ENCODE results near the gene HS6ST3.
"Not testable (repeated sequence)": the region's sequence is repeated elsewhere in the genome, so short reads cannot be mapped to it uniquely, and the experiment has no call there.

HS6ST3 gene

DNA sequence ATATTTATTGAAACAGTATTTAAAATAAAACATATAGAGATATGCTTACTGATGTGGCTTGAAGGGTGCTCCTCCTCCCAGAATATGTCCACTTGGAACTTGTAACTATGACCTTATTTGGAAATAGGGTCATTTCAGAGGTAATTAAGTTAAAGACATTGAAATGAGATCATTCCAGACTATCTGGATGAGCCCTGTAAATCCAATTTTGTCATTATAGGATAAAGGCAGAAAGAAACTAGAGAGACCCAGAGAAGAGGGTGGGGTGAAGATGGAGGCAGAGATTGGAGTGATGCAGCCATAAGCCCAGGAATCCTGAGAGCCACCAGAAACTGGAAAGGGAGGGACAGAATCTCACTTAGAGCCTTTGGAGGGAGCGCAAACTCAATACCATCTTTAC, 661.2 kb downstream of the HS6ST3 start:
- DNase-seq: no peak

DNA sequence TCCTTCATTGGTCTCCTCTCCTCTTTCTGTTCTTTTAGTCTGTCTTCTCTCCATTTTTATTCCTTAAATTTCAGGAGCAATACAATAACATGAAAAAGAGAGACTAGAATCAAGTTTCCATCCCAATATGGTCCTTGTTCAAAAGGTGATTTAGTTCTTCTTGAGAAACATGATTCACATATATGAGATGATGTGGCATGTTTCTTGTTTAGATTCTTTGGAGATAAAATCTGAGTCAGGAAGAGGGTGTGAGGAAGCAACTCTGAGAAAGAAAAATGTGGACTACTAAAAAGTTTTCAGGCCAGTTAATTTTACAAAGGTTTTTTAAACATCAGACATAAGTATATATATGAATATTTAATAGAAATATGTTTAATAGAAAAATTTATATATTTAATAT, 673.0 kb downstream of the HS6ST3 start:
- DNase-seq: no peak

DNA sequence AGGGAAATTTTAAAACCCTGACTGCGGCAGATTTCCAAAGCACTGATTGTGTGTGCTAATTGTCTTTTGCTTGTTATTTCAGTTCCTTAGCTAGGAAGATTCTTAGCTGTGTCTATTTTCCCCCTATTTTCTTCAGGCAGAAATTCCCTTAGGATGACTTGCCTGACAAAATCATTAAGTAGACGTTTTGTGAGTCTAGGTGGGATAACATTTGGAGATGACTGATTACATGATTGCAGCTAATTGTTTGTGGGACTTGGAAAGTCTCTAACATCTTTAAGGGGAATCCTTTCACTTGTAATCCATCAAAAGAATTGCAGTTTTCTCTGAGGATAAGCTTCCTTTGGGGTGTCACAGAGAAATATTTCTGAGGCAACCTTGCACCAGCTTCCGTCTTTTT, 676.4 kb downstream of the HS6ST3 start:
- DNase-seq: no peak

DNA sequence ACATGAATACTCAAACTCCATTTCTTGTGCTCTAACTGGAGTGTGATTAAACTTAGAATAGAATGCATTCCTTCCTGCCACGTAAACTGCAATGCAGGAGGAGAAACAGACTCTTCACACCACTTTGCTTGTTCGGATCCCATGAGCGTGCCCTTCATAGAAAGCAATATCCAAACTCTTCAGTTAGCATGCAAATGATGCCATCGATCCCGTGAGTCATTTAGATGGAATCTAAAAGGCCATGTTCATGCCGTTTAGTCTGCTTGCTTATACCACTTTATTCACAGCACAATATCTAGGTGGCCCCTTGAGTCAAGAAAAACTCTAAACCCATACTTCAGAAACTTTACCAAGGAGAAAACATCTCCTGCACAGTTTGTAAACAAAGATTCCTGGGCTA, 678.6 kb downstream of the HS6ST3 start:
- no peak for DNase-seq

DNA sequence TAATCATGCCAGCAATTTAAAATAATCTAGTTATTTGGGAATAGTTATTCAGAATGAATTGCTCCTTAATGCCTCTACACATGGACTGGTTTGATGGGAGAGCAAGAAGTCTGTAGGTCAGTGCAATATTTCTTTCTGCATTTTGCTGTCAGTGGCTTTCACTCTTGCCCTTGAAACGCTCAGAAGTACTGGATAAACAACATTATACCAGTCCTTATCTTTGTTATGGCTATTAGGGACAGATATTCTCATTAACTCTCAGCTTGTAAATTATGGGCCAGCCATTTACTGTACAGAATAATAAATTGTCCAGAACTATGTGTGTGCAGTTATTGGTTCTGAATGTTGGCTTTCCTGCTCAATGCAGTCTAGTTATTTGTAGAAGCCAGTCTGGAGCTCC, 680.0 kb downstream of the HS6ST3 start:
- DNase-seq: no peak

DNA sequence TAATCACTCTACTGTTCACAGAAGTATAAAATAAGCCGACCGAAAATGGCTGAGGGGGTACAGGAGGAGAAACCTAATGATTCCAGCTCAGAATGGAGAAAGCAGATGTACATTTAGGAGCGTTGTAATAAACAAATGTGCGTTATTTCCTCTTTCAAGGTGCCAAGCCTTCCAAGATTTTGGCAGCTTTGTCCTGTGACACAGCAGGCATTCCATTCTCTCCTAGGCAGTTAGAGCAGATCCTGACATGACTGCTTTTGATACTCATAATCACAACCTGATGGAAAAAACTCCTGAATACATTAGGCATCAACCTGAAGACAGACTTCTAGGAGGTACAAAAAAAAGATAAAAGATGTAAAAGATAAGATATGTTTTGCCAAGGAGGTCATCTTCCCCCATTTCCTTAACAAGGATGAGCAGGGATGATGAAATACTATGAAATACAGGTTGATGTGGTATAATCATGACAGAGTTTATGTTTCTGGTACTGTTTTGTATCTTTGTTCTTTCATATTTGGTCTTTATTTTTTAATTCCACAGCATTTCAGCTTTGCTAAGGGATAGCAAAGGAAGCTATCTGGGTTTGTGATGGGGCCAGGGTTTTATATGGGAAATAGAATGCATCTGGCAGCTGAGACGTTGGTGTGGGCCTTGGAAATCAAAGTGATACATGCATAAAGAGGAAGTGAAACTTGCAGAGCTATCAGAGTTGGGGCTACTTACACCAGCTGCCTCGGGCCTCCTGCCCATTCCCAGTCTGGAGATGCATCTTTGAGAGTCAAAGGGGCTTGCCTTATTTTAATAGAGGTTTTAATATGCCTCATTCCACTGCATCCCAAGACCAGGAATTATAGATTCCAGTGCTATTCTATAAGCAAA, 681.8 kb downstream of the HS6ST3 start:
- DNase-seq: no peak

DNA sequence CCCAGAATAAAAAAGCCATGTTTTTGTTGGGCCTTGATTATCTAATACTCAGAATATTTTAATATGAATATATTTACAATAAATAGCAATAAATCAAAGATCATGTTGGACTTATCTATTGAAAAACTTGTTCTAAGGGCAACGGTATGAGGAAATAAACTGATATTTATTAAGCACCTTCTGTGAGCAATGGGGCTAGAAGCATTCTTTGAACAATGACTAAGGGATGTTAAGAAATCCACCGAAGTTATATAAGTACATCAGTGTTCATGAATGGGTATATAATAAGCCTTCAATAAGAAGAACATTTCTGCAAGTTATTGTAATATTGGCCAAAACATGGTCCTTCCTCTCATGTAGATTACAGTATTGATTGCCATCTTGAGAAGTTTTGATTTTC, 682.5 kb downstream of the HS6ST3 start:
- no peak for DNase-seq

DNA sequence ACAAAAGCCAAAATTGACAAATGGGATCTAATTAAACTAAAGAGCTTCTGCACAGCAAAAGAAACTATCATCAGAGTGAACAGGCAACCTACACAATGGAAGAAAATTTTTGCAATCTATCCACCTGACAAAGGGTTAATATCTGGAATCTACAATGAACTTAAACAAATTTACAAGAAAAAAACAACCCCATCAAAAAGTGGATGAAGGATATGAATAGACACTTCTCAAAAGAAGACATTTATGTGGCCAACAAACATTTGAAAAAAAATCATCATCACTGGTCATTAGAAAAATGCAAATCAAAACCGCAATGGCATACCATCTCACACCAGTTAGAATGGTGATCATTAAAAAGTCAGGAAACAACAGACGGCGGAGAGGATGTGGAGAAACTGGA, 688.4 kb downstream of the HS6ST3 start:
- DNase-seq: not testable (repeated sequence)

DNA sequence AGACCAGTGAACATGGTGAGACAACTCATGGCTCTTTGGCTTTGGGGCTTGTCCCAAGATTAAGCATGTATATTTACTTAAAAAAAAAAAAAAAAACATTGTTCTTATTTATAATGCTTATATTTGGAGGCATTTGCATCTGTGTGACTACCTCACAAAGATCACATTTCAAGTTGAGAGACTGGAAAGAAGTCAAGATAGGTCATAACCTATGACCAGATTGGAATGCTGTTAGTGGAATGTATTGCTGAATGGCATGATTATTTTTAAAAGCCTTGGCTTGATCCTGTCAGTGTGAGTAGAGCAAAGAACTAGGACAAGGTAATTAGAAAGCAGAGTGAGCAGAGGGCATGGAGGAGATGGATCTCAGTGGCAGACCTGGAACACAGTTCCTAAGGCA, 689.8 kb downstream of the HS6ST3 start:
- DNase-seq: no peak

DNA sequence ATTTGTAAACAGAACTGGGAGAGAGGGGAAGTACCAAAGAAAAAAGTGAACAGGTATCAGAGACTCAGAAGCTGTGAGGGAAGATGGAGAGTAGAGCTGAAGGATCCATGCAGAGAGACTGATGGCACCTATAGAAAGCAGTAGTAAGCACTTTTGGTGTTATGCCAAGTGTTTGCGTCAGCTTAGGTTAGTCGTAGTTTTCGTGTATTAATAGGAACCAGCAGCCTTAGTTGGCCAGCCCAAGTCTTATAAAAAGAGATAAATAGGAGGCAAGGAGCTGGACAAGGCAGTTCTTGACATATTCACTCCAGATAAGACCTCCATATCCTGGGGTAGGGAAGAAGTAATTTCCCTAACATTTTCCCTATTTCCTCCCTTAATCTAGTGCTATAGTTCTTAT, 690.2 kb downstream of the HS6ST3 start:
- DNase-seq: no peak

DNA sequence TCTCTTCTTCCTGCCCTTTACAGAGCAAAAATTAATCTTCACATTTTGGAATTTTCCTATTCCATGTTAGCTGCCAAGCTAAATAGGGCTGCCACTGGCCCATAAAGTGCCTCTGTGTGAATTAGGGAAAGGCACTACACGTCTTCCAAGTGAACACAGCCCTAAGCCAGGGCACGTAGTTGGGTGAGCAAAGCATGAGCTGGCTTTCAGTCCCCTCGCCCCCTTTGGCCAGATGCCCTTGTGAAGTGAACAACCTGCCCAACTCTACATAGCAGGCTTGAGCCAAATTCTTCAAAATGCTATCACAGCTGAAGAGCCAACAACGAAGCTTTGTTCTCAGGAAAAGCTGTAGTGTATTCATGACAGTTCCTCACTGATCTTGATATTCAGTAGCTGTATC, 691.2 kb downstream of the HS6ST3 start:
- no peak for DNase-seq

DNA sequence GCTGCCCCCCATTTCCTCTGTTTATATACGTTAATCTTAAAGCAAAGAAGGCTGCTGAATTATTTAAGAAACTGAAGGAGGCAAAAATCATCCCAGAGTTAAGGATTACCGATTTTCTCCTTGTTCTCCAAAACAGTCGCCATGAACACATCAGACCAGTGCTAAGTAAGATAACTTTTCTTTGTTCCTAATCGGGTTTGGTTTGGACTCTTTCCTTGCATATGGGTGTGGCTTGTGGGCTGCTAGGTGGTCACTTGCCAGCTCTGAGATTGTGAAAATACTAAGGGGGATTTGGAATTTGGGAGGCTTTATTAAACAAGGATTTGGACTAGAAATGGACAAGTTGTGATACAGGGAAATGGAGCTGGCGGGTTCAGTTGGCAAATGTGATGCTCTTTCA, 692.3 kb downstream of the HS6ST3 start:
- no peak for DNase-seq

DNA sequence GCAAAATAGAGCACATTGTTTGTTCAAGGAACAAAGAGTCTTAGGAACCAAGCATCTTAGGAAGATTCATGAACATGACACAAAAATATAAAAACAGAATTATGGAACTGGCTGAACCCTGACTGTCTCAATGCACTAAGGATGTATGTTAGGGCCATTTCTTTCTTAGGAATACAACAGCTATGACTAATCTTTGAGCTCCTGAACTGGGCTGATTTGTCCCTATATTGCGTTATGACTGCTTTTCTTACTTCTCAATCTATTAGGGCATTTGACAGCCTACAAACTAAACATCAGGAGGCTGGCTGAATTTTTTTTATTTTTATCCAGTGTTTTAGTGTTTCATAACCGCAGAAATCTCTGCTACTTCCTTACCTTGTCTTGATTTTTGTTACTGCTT, 693.1 kb downstream of the HS6ST3 start:
- no peak for DNase-seq

DNA sequence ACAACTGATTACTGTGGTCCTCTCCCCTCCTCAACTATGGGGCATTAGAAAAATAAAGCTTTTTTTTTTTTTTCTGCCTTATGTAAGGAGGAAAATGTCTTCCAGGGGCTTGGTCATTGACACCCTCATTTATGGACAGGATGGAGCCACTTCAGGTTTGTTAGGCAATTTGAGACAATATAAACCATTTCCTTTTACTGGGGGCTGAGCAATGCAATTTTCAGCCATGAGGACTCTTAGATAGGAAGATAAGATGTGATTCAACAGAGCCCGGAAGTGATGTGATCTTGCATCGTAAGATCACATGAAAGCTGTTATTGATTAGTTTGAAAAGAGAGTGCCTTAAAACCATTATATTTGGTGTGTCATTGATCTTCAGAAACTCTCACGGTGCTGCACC, 693.6 kb downstream of the HS6ST3 start:
- no peak for DNase-seq

DNA sequence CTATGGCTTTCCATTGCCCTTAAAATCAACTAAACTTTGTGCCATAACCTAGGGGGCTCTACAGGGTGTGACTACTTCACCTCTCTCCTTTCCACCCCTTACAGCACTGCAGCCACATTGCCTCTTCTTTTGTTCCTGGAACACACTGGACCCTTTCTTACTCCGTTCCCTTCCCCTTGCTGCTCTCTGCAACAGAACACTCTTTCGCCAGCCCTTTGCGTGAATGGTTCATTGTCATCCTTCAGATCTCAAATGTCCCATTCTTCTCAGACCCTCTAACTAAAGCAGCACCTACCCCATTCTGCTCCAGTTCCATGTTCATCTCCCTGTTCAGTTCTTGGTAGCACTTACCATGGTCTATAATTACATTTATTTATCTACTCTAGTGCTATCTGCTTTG, 696.1 kb downstream of the HS6ST3 start:
- no peak for DNase-seq

DNA sequence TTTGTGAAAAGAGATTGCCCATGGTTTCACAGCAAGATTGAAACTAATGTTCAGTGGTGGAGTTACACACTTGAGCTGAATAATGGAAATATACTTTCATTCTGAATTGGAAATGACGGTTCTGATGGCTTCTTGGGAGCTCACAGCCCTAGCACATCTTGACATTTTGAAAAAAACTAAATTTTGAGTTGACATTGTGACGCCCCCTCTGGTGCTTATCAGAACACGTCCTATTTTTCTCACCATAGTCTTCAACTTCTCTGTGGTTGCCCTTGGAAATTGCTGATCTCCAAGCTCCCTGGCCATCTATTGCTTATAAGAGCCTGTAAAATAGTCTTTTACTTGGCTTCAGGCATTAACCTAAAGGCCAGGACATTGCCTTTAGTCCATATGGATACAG, 702.3 kb downstream of the HS6ST3 start:
- no peak for DNase-seq

DNA sequence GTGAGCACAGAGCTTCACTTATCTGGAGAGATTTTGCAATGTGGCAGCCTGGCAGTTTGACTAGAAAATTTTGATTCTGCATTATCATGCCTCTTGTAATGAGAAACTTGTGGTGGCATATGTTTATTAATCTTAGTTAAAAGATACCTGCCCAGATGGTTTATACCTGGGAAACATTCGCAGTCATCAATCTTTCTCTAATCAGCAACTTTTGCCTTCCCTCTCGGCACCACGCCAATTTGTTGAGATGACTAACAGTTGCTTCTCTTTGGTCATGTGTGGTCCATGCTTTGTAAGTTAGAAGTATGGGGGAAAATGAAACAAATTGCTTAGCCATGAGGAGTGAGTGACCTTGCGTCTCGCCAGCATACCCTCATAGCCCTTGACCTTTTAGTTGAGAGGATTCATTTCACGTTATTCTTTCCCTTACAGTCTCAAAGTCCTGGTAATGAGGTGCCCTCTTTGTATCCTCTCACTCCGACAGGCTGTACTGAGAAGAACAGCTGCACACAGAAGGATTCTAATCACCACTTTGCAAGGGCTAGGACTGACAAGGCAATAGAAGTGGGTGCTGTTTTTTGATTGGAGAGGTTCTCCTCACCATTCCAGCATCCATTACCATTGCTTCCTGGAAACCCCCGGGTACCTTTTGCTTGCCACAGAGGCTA, 703.0 kb downstream of the HS6ST3 start:
- DNase-seq: no peak

DNA sequence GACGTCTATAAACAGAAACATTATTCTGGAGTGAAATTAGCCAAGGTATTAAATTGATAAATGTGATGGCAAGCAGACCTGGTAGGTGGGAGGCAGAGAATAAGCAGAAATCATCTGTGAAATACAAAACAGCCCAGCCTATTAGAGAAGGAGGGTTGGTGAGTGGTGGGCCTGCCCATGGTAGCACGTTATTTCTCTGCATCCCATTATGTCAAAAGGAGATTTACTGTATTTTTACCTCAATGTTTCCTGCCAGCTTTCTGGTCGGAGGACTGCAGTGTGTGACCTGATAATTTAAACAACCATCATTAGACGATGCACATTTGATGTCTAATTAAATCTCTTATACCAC, 703.5 kb downstream of the HS6ST3 start:
- no peak for DNase-seq

DNA sequence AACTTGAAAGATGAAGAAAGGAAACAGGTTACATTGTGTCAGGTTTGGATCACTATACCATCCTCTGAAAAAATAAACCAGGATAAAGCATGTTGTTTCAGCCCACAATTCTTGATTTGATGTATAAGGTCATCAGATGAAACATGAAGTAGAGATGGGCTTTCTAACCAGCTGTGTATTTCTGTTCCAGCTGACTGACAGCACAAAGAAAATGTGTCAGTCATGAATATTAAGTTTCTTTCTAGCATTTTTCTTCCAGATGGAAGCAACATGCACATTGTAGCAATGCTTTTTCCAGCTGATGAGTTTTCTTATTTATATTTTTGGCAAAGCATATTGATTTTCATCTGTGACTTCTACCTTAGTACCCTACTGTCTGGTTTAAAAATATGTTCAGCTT, 704.8 kb downstream of the HS6ST3 start:
- no peak for DNase-seq

DNA sequence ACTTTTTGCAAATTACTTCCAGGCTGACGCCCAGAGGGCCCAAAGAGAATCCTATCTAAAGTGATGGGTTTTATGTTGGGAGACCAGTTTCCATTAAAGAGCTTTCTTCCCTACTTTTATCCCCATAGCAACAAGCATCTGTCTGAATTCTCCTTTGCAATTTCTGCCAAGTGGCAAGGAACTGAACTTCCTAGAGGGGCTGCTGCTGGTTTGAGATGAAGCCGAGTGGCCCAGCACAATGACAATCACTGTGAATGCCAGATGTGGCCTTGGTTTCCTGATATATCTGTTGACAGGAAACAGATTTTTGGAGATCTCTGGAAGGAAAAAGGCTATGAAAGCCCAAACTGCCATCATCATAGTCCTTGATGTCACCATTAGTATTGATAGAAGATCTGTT, 705.8 kb downstream of the HS6ST3 start:
- no peak for DNase-seq

DNA sequence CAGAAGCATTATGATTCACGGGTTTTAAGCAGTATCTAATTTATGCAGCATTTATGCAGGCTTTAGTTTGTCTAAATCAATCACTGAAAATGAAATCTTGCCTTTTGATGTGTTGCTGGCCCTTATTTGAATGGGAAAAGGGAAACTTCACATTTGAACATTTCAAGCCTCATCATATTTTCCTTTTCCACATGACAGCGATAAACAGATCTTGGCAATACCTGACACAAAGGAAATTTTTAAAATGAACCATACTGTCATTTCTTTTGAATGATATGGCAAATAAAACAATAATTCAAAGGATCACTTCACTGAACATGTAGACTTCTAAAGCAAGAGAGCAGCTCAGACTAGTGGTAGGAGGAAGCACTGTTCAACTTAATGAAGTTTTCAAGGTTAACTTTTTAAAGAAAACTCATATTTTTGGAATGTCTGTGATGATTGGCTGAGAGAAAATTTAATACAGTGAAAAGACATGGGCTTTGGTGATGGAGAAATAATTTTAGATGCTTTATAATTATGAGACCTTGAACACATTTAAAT, 706.3 kb downstream of the HS6ST3 start:
- DNase-seq: no peak

DNA sequence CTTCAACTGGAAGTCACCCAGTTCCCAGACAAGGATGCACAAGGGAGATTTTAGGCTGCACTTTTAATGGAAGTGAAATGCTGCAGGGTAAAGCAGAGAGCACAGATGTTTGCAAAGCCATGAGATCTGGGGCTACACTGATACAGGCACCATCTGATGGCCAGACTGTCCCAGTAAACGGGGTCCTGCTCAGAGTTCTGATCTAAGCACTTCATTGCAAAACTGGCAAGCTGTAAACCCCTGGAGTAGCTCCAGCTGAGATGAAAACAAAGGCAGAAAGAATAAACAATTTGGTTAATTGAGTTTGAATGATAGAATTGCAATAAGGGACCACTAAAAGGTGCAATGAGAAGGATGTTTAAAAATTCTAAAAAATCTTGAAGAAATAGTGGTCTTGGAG, 707.2 kb downstream of the HS6ST3 start:
- no peak for DNase-seq

DNA sequence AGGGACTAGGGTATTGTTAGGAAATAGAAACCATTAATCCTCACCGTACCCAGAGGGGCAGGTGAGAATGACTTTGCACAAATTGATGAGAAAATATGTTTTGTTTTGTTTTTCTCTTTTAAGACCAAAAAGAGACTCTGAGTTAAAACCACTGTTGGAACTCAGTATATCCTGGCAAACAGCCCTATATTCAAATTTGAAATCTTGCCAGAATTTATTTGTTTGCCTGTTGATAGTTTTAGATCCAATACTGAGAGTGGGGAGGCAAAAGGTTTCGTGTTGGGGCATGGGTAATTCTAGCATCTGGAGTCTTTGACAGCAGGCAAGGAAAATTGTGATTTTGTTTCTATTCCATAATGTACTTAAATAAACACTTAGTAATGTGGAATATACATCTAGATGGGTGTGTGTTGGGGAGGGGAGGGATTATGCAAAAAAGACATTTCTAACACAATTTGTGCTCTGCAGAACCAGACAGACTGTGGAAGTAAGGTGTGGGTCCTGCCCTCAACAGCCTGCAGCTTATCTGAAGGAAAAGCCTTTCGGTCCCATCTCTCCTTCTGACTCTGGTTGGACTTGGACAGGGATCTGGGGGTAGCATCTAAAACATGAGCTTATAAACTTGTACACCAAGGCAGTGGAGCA, 713.7 kb downstream of the HS6ST3 start:
- DNase-seq: no peak

DNA sequence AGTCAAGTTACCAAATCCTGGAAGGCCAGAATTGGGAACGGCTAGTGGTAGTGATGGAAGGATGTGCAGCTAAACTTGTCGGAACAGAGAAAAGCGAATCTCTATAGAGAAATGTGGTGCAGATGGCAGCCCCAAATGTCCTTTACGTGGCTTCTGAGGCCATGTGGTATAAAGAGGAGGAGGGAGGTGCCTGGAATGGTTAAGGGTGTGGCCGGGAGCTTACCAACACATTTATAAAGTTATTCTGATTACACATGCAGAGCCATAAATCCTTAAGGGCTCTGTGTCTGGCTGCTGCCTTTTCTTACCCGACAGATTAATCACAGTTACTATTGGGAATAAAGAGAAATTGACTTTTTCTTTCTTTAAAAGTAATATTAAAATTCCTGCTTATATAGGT, 714.3 kb downstream of the HS6ST3 start:
- DNase-seq: no peak

All from CD4-positive, alpha-beta T cell treated with Interleukin-10 for 1 hour (primary cell).